Measurements from ENCODE around the gene CCNG1. TPM values are rescaled to one million over a fixed set of nuclear protein-coding genes. Genes with fewer than 3 reads are reported as not detected.

Gene CCNG1
- total RNA-seq, 4 donors from 2014 or later = 46.4 to 92.3 (median 64.9) TPM

DNA sequence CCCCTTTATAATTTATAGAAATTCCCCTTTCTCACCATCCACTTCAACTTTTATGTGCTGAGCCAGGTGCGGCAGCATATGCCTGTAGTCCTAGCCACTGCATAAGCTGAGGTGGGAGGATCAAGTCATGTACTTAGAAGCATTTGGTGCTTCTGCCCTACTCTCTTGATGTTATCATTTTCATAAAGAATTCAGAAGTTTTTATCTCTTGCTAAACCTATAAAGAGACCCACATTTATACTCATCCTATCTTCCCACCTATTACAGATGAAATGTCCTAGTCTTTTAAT is 41.5 kb downstream of the CCNG1 start:
- WGBS, 2 donors = 69 to 90% methylated on average over 1 of the region's 1 CpG
- intact Hi-C loops (cut with DNase I; ENCODE audit: low total_unique reads) = no loop called here
- TF ChIP-seq POLR2A (IDR thresholded peaks at IDR 0.05) = no peak
- TF ChIP-seq, protein P1, sequence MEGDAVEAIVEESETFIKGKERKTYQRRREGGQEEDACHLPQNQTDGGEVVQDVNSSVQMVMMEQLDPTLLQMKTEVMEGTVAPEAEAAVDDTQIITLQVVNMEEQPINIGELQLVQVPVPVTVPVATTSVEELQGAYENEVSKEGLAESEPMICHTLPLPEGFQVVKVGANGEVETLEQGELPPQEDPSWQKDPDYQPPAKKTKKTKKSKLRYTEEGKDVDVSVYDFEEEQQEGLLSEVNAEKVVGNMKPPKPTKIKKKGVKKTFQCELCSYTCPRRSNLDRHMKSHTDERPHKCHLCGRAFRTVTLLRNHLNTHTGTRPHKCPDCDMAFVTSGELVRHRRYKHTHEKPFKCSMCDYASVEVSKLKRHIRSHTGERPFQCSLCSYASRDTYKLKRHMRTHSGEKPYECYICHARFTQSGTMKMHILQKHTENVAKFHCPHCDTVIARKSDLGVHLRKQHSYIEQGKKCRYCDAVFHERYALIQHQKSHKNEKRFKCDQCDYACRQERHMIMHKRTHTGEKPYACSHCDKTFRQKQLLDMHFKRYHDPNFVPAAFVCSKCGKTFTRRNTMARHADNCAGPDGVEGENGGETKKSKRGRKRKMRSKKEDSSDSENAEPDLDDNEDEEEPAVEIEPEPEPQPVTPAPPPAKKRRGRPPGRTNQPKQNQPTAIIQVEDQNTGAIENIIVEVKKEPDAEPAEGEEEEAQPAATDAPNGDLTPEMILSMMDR (IDR thresholded peaks at IDR 0.05) = no peak

DNA sequence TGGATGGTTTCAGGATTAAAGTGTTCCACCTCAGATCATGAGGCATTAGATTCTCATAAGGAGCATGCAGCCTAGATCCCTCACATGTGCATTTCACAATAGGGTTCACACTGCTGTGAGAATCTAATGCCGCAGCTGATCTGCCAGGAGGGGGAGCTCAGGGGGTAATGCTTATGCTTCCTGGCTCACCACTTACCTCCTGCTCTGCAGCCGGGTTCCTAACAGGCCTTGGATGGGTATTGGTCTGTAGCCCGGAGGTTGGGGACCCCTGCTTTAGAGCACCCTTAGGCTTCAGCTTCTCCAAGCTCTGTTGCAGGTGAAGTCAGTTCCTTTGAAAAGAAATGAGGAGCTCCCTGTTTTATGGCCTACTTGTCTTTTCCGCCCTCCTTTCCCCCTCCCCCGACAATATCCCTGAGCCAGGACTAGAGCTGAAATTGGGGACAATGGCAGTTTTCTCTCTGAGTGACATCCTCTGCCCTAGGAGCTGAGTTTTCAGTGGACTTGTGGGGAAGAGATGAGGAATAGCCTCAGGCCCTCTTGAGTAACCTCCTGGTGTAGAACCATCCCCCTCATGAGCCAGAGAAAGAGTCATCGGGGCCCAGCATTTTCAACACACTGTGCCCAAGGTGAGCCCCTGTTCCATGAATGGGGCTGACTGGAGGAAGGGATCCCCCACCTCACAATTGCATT is 51.8 kb downstream of the CCNG1 start:
- intact Hi-C loops (cut with DNase I; ENCODE audit: low total_unique reads) = no loop called here
- 84 to 85% methylated on average over 6 of the region's 6 CpGs for WGBS, 2 donors
- no peak for DNase-seq (ENCODE audit: low spot score in 2 of 2)
- no peak overlapping the region for H3K4me3 ChIP-seq (ENCODE audit: low read depth, poor library complexity, severe bottlenecking)
- TF ChIP-seq, protein P1 (IDR thresholded peaks at IDR 0.05) = no peak
- TF ChIP-seq POLR2A (IDR thresholded peaks at IDR 0.05) = no peak

More for the DNA sequence above, 41.5 kb downstream of the CCNG1 start:
- DNase-seq (ENCODE audit: low spot score in 2 of 2) = no peak
- H3K4me3 ChIP-seq (ENCODE audit: low read depth, poor library complexity, severe bottlenecking) = no peak overlapping the region

DNA sequence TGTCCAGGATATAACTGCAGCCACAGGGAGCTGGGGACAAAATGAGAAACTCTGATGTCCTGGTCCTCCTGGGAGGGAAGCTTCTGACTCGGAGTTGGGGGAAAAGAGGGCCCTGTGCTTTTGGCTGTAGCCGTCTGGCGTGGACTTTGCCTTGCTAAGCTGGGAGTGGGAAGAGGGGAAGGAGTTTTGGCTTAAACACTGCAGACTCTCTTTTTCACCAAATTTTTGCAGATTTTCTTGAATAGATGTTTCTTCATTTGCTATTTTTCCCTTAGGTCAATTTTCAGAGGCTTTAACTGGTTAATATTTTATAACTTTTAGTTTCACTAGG is 52.3 kb downstream of the CCNG1 start:
- intact Hi-C loops (cut with DNase I; ENCODE audit: low total_unique reads) = no loop called here
- no peak for DNase-seq (ENCODE audit: low spot score in 2 of 2)
- no peak for TF ChIP-seq POLR2A (IDR thresholded peaks at IDR 0.05)
- TF ChIP-seq, protein P1 (IDR thresholded peaks at IDR 0.05) = no peak
- WGBS, 2 donors = 96 to 100% methylated on average over 3 of the region's 3 CpGs
- H3K4me3 ChIP-seq (ENCODE audit: low read depth, poor library complexity, severe bottlenecking) = no peak overlapping the region

Other genes with a start within 250 kb of the CCNG1 start
- gene NUDCD2, start 22.5 kb downstream of the CCNG1 start, total RNA-seq = 1 to 10 TPM; 3.1 to 8.5 (median 6.7) TPM
- 1 to 10 TPM; 2.6 to 4.3 (median 3.0) TPM for gene HMMR, start 23.0 kb downstream of the CCNG1 start, total RNA-seq
- gene MAT2B, start 68.0 kb downstream of the CCNG1 start, total RNA-seq = 10 to 100 TPM; 34.9 to 50.1 (median 44.8) TPM